Measurements from ENCODE around the gene PSD4. TPM values are rescaled to one million over a fixed set of nuclear protein-coding genes. Genes with fewer than 3 reads are reported as not detected.
A peak's percentile ranks its signal among the peaks of the same experiment; 100 is the strongest.

The PSD4 gene
- total RNA-seq, 4 donors from 2014 or later, result 48.2 to 193 (median 87.4) TPM

- in situ Hi-C loops (cut with MboI; ENCODE audit: low pct_ligation_motif_present in 1 of 4, low pct_unique_long_range_greater_than_20kb in 1 of 4, low sequenced_read_pairs in 3 of 4), result no loop called here
- Histone ChIP-seq H3K4me1 (peaks cover 0 to 13% (median 1%) of the 10 kb centered on the region in 4 donors), H3K27me3 (no peaks in the 10 kb centered on the region), H3K4me3 (peak overlapping the region in 2 of 4 donors; percentile 0 to 25), H3K9me3 (no peaks in the 10 kb centered on the region), H3K36me3 (no peaks in the 10 kb centered on the region), H3K27ac (peak overlapping the region; percentile 39 to 82 (median 44))
- DNase-seq, result peak; percentile 53
- intact Hi-C loops (cut with DNase I; ENCODE audit: low total_unique reads), result no loop called here
- TF ChIP-seq CTCF (IDR thresholded peaks at IDR 0.05), result no peak
- no peak for TF ChIP-seq POLR2AphosphoS5 (IDR thresholded peaks at IDR 0.05)
- no peak for TF ChIP-seq POLR2A (IDR thresholded peaks at IDR 0.05)
- TF ChIP-seq EP300 (IDR thresholded peaks at IDR 0.05; ENCODE audit: low read depth), result no peak
- 56 to 58% methylated on average over 6 to 11 of the region's 11 CpGs for whole genome bisulfite sequencing, 2 donors (ENCODE audit: low coverage in 1 of 2)
Observed at GRCh38 chr2:113175736-113176695, 2.2 kb downstream of the PSD4 start.

GRCh38 chr2:113176696-113177355 lies 3.1 kb downstream of the PSD4 start:
- DNase-seq, result no peak
- H3K4me1 ChIP-seq, result peaks cover 0 to 19% (median 5%) of the 10 kb centered on the region in 4 donors
- no peaks in the 10 kb centered on the region for H3K9me3 ChIP-seq
- no peaks in the 10 kb centered on the region for H3K27me3 ChIP-seq
- no peaks in the 10 kb centered on the region for H3K36me3 ChIP-seq
- intact Hi-C loops (cut with DNase I; ENCODE audit: low total_unique reads) (no loop called here), in situ Hi-C loops (cut with MboI; ENCODE audit: low pct_ligation_motif_present in 1 of 4, low pct_unique_long_range_greater_than_20kb in 1 of 4, low sequenced_read_pairs in 3 of 4) (no loop called here)
- 91 to 100% methylated on average over 3 to 7 of the region's 7 CpGs for WGBS, 2 donors (ENCODE audit: low coverage in 1 of 2)
- no peak for TF ChIP-seq EP300 (IDR thresholded peaks at IDR 0.05; ENCODE audit: low read depth)
- TF ChIP-seq POLR2A (IDR thresholded peaks at IDR 0.05), result no peak
- TF ChIP-seq POLR2AphosphoS5 (IDR thresholded peaks at IDR 0.05), result no peak
- H3K27ac ChIP-seq, result no peak overlapping the region
- no peak overlapping the region for H3K4me3 ChIP-seq

- no peak overlapping the region for H3K27ac ChIP-seq
- H3K4me3 ChIP-seq, result no peak overlapping the region
- no peak for TF ChIP-seq POLR2A (IDR thresholded peaks at IDR 0.05)
- TF ChIP-seq EP300 (IDR thresholded peaks at IDR 0.05; ENCODE audit: low read depth), result no peak
- no peak for TF ChIP-seq CTCF (IDR thresholded peaks at IDR 0.05)
- TF ChIP-seq POLR2AphosphoS5 (IDR thresholded peaks at IDR 0.05), result no peak
- H3K9me3 ChIP-seq, result no peaks in the 10 kb centered on the region
- no peak for DNase-seq
- H3K4me1 ChIP-seq, result peaks cover 0 to 20% (median 5%) of the 10 kb centered on the region in 4 donors
- intact Hi-C loops (cut with DNase I; ENCODE audit: low total_unique reads) (no loop called here), in situ Hi-C loops (cut with MboI; ENCODE audit: low pct_ligation_motif_present in 1 of 4, low pct_unique_long_range_greater_than_20kb in 1 of 4, low sequenced_read_pairs in 3 of 4) (no loop called here)
- no peaks in the 10 kb centered on the region for H3K27me3 ChIP-seq
- H3K36me3 ChIP-seq, result no peaks in the 10 kb centered on the region
- WGBS, 2 donors (ENCODE audit: low coverage in 1 of 2), result 89 to 98% methylated on average over 7 to 11 of the region's 11 CpGs
Observed at GRCh38 chr2:113178069-113178746, 4.4 kb downstream of the PSD4 start.

GRCh38 chr2:113178891-113179290 lies 5.1 kb downstream of the PSD4 start:
- no peak overlapping the region for H3K27ac ChIP-seq
- no peaks in the 10 kb centered on the region for H3K9me3 ChIP-seq
- no peak for TF ChIP-seq EP300 (IDR thresholded peaks at IDR 0.05; ENCODE audit: low read depth)
- TF ChIP-seq POLR2AphosphoS5 (IDR thresholded peaks at IDR 0.05), result no peak
- TF ChIP-seq CTCF (IDR thresholded peaks at IDR 0.05), result no peak
- TF ChIP-seq POLR2A (IDR thresholded peaks at IDR 0.05), result no peak
- H3K27me3 ChIP-seq, result no peaks in the 10 kb centered on the region
- intact Hi-C loops (cut with DNase I; ENCODE audit: low total_unique reads) (no loop called here), in situ Hi-C loops (cut with MboI; ENCODE audit: low pct_ligation_motif_present in 1 of 4, low pct_unique_long_range_greater_than_20kb in 1 of 4, low sequenced_read_pairs in 3 of 4) (no loop called here)
- H3K4me3 ChIP-seq, result no peak overlapping the region
- no peaks in the 10 kb centered on the region for H3K36me3 ChIP-seq
- DNase-seq, result no peak
- 71% methylated on average over 4 of the region's 4 CpGs; no CpG with 5 or more reads in 1 of the 2 donors for WGBS, 2 donors (ENCODE audit: low coverage in 1 of 2)
- H3K4me1 ChIP-seq, result peaks cover 0 to 17% (median 5%) of the 10 kb centered on the region in 4 donors
